ENCODE results near the gene HPSE2.

GRCh38 chr10:99143651-99144050 lies 92.0 kb downstream of the HPSE2 start:
- no peak for TF ChIP-seq ZNF274 (IDR thresholded peaks at IDR 0.05; ENCODE audit: low read depth, low read length)
- no peak for TF ChIP-seq YY1 (IDR thresholded peaks at IDR 0.05; ENCODE audit: insufficient read depth, insufficient read length)
- no peak for TF ChIP-seq SUZ12 (IDR thresholded peaks at IDR 0.05; ENCODE audit: extremely low read depth, insufficient read depth, insufficient read length)

Measured in NT2/D1 (cell line).